ENCODE data around the gene BBS9.
"Not testable (repeated sequence)": the region's sequence is repeated elsewhere in the genome, so short reads cannot be mapped to it uniquely, and the experiment has no call there.

Gene BBS9

DNA sequence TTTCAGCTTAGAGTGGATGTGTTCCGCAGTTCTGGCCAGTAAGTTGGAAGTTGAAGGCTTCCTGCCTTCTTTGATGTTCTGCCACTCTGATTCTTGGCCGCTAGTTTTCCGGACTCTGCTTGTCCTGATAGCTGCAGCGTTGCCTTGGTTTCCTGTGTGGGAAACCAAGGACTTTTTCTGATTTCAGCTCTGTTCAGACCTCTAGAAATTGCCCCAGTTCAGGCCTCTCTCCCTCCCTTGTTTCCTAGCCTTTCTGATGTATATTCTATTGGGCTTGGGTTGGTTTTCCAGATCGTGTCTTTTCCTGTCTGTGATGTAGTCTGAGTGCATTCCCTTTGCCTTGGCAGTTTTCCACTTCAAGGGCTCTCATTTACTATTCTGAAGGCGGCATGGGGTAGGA lies 318.7 kb downstream of the BBS9 start:
- DNase-seq, result no peak

DNA sequence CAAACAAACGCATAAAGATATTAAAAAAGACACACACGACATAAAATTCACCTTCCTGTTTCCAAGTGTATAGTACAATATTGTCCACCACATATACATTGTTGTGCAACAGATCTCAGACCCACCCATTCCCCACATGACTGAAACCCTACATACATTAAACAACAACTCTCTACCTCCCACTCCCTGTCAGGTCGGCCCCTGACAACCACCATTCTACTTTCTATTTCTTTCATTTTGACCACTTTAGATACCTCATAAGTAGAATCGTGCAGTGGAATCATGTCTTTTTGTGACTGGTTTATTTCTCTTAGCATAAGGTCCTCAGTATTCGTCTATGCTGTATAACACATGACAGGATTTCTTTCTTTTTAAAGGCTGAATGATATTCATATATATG lies 320.5 kb downstream of the BBS9 start:
- no peak for DNase-seq

DNA sequence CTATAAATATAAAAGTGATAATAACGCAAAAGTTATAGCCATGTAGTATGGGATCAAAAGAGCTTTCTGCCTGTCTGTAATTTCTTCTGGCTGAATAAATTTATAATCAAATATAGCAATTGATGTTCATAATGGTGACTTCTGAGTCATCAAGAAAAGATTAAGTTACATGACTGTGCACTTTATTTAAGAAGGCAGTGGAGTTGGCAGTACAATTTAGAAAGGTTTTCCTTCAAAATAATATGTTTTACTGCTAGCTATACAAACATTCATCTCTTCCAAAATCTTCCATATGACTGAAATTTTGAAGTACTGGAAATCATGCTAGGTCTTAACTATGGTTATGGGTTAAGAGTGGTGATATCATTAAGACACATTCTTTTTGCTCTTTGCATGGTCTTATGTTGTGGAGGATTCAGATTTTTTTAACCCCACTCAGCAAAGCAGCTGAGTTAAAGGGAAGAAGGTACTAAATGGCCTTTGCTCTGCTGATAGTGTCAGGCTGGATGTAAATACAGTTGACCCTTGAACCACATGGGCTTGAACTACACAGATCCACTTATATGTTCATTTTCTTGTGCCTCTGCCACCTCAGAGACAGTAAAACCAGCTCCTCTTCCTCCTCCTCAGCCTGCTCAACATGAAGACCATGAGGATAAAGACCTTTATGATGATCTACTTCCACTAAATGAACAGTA lies 323.6 kb downstream of the BBS9 start:
- DNase-seq, result no peak

- no peak for DNase-seq
These were observed 327.7 kb downstream of the BBS9 start for GRCh38 chr7:33457039-33457438.

GRCh38 chr7:33458581-33458980 lies 329.2 kb downstream of the BBS9 start:
- no peak for DNase-seq

DNA sequence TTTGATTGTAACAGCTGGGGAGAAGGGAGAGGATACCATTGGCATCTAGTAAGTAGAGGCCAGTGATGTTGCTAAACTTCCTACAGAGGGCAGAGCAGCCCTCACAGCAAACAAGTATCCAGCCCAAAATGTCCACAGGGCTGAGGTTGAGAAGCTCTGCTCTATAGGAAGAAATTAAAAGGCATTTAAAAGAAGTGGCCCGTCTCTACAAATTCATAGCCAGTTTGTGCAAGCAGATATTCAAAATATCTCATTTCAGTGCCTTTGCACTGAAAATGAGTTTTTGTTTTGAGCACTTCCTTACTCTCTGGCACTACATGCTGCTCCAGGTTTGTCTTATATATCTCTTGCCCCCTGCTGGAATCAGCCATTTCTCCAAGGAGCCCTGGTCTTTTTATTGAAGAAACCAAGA lies 330.0 kb downstream of the BBS9 start:
- DNase-seq, result no peak

DNA sequence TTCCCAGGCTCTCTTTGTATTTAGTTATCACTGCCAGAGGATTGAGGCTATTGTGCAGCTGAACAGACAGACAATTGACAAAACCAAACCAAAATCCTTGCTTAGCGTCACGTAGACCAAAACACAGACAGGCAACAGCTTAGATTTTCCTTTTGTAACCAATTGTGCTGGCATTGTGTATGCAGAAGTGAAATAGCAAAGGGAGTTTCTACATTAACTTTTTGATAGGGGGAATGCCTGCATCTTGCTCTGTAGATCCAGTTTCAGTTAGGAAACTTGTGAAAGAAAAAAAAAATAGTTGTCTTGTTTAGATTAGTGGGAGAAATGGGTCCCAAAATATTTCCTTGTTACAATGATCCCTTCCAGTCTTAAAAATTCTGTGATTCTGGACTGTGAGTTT lies 333.8 kb downstream of the BBS9 start:
- DNase-seq, result no peak

- no peak for DNase-seq
These were observed 336.8 kb downstream of the BBS9 start for GRCh38 chr7:33466203-33466602.

DNA sequence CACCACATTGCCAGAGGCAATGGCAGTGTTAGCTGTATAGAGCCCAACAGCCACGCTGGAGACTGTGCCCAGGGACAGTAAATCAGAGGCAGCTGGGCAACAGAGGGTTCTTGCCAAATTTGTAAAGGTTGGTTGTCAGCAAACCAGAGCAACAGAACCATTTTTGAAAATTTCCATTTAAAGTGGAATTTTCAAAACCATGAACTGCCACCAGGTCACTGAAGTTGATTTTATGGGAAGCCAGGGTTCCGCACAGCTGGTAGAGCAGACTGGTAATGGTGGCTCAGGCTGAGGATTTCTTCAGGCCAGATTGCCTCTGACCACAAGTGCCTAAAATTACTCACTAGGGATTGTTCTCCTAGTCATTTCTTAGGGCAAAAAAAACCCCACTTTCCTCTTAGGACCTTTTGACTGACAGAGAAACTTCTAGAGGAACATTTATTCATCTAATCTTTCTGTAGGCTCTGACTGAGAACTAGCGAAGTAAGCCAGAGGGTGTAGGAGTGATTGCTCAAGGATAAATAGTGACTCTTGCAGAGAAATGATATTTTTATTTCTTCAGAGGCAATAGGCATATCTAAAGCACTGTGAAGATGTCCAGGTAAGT lies 342.4 kb downstream of the BBS9 start:
- no peak for DNase-seq

GRCh38 chr7:33472348-33473025 lies 343.1 kb downstream of the BBS9 start:
- DNase-seq, result no peak

- DNase-seq, result no peak
These were observed 348.5 kb downstream of the BBS9 start for GRCh38 chr7:33477719-33478480.

- DNase-seq, result not testable (repeated sequence)
These were observed 355.1 kb downstream of the BBS9 start for GRCh38 chr7:33484476-33484875.

DNA sequence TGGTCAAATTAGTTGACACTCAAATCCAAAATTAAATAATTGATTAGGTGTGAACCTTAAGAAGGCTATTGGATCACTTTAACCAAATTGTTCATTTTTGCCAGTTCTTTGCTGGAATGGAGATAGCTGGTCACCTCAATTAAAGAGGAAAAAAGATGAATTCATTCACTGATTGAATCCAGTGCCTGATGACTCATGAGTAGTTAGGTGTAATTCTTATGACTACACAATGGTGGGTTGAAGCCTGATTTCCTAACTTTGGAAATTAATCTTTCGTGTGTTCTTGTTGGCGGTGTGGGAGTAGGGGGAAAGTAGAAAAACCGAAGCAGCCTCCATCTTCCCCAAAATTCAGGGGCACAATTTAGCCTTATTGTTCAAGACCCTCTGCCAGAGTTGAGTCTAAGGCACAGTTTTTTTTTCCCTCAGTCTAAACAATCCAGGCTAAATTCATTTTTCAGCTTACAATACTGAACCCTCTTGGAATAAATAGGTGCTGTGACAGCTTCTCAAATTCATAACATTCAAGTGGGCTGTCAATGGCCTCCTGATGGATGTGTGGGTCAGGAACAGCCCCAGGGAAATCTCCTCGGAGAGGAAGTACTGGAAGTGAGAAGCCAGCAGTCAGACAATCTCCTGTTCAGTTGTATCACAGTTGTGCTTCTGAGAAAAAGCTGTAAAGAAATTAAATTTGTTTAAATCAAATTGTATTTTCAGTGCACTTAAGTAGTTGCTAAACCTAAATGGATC lies 356.6 kb downstream of the BBS9 start:
- no peak for DNase-seq

DNA sequence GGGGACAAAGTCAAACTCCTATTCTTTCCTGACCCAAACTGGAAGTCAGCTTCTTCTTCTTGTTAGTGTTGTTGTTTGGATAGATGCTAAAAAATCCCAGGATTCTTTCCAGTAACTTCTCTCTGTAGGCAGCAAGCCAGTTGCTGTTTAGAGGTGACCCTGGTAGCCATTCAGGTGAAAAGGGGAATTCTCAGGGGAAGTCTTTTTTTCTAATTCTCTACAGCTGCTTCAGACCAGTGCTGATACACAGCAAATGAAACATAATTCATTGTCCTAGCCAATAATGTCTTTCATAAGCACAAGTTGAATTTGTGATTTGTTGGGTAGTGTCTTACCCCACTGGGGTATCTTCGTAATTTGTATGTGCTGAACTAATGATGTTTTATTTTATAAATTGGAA lies 357.3 kb downstream of the BBS9 start:
- DNase-seq, result no peak

- no peak for DNase-seq
These were observed 358.8 kb downstream of the BBS9 start for GRCh38 chr7:33487998-33488682.

- no peak for DNase-seq
These were observed 365.1 kb downstream of the BBS9 start for GRCh38 chr7:33494474-33494873.

DNA sequence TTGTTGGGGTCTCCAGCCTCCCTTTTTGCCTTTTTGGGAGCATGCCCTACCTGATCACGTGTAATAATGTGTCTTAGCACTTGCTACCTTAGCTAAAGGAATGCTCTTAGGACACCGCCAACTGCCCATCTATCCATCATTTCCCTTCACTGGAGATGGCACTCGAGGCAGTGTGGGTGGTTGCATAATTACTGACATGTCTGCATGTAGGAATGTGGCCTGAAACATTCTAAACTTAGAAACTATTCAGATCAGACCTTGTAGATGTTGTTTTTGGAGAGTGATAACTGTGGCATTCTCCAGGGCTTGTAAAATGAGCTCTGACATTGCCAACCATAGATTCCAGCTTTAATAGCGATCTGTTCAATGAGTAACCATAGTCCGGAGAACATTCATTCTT lies 365.8 kb downstream of the BBS9 start:
- DNase-seq, result no peak

GRCh38 chr7:33497051-33497450 lies 367.7 kb downstream of the BBS9 start:
- no peak for DNase-seq

DNA sequence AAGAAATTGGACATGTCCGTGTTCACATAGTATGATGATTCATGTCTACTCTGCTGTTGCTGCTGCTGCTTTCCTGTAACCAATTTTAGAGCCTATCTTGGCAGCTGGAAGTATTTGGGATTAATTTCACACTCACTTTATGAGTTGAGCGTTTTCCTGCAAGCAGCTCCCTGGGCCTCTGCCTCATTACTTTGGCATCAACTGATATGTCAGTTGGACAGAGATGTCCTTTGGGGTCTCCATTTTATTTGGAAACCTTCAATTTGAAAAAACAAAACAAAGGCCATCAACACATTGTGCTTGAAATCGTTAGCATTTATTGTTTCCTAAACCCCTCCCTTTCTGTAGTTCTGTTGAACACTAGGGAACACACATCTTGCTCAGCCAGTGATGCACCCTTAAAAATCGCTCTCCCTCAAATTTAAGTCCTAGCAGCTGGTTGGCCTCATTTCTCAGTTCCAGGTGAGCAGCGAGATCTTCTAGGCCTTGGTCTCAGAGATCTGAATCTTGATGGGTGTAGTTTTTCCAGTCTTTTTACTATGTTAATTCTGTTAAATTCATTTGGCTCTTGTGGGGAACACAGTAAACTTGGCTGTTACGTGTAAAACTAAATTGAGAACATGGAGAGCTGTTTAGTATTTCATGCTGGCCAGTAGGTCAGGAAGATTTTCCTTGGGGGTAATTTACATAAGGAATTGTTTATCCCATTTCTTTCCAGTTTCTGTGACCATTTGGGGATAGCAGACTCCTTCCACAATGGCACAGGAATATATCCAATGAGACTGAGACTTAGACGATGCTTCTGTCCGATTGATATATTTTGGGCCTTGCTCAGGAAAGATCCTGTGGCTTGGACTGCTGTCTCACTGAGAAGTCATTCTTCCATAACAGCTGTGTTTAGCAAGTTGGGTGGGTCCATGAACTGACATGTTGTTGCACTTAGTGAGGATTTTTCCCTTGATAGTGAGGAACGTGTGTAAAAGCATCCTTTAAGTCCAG lies 371.6 kb downstream of the BBS9 start:
- DNase-seq, result no peak

- no peak for DNase-seq
These were observed 373.6 kb downstream of the BBS9 start for GRCh38 chr7:33503014-33503413.

GRCh38 chr7:33503736-33504135 lies 374.4 kb downstream of the BBS9 start:
- DNase-seq, result no peak
